ENCODE results near the gene GNLY.

GRCh38 chr2:85653996-85654395 is 40.2 kb upstream of the GNLY start:
- no peak for TF ChIP-seq POLR2A (IDR thresholded peaks at IDR 0.05; ENCODE audit: low read length)
- no peak for TF ChIP-seq GATA1 (IDR thresholded peaks at IDR 0.05; ENCODE audit: low read depth, low read length)

Measured in erythroblast (primary cell).